GM19240 (cell line): ENCODE measurements around the gene AKR1C1.
"Not testable (repeated sequence)": the region's sequence is repeated elsewhere in the genome, so short reads cannot be mapped to it uniquely, and the experiment has no call there.

Experiments used
- DNase-seq: peaks from one replicate; pipeline ENCODE4 v3.0.0; 2011; ENCODE audit warnings: low spot score; ENCODE audit not compliant: insufficient read length

The AKR1C1 gene

GRCh38 chr10:4982764-4983226 lies 19.6 kb downstream of the AKR1C1 start:
- no peak for DNase-seq

- no peak for DNase-seq
Observed at GRCh38 chr10:4983615-4984216, 20.5 kb downstream of the AKR1C1 start.

- DNase-seq: no peak
Observed at GRCh38 chr10:4984223-4984622, 21.0 kb downstream of the AKR1C1 start.

- DNase-seq: no peak
Observed at GRCh38 chr10:4984971-4985594, 21.9 kb downstream of the AKR1C1 start.

GRCh38 chr10:4988000-4988641 lies 24.9 kb downstream of the AKR1C1 start:
- not testable (repeated sequence) for DNase-seq

GRCh38 chr10:4990217-4990616 lies 27.0 kb downstream of the AKR1C1 start:
- no peak for DNase-seq

- not testable (repeated sequence) for DNase-seq
Observed at GRCh38 chr10:4991463-4991862, 28.2 kb downstream of the AKR1C1 start.

- DNase-seq: not testable (repeated sequence)
Observed at GRCh38 chr10:4992564-4992963, 29.3 kb downstream of the AKR1C1 start.

GRCh38 chr10:4994260-4994659 lies 31.0 kb downstream of the AKR1C1 start:
- not testable (repeated sequence) for DNase-seq

GRCh38 chr10:4998671-4999070 lies 35.5 kb downstream of the AKR1C1 start:
- DNase-seq: no peak

GRCh38 chr10:5002013-5002727 lies 39.0 kb downstream of the AKR1C1 start:
- DNase-seq: no peak

- not testable (repeated sequence) for DNase-seq
Observed at GRCh38 chr10:5003127-5004029, 40.2 kb downstream of the AKR1C1 start, which contains the start of gene AKR1C2. AKR1C2 (minus strand) TSS chr10:5003857; CDS start chr10:5003835, 22 bp downstream.

- not testable (repeated sequence) for DNase-seq
Observed at GRCh38 chr10:5004030-5004385, 40.8 kb downstream of the AKR1C1 start.

- not testable (repeated sequence) for DNase-seq
Observed at GRCh38 chr10:5004501-5004900, 41.3 kb downstream of the AKR1C1 start.

- DNase-seq: not testable (repeated sequence)
Observed at GRCh38 chr10:5008857-5009548, 45.8 kb downstream of the AKR1C1 start.

GRCh38 chr10:5010043-5010442 lies 46.8 kb downstream of the AKR1C1 start:
- not testable (repeated sequence) for DNase-seq

- not testable (repeated sequence) for DNase-seq
Observed at GRCh38 chr10:5011392-5011791, 48.2 kb downstream of the AKR1C1 start.

GRCh38 chr10:5012595-5012994 lies 49.4 kb downstream of the AKR1C1 start:
- no peak for DNase-seq

GRCh38 chr10:5013385-5013784 lies 50.2 kb downstream of the AKR1C1 start:
- DNase-seq: no peak
